ENCODE results near the gene GATD1.
A peak's percentile ranks its signal among the peaks of the same experiment; 100 is the strongest.

The GATD1 gene

DNA sequence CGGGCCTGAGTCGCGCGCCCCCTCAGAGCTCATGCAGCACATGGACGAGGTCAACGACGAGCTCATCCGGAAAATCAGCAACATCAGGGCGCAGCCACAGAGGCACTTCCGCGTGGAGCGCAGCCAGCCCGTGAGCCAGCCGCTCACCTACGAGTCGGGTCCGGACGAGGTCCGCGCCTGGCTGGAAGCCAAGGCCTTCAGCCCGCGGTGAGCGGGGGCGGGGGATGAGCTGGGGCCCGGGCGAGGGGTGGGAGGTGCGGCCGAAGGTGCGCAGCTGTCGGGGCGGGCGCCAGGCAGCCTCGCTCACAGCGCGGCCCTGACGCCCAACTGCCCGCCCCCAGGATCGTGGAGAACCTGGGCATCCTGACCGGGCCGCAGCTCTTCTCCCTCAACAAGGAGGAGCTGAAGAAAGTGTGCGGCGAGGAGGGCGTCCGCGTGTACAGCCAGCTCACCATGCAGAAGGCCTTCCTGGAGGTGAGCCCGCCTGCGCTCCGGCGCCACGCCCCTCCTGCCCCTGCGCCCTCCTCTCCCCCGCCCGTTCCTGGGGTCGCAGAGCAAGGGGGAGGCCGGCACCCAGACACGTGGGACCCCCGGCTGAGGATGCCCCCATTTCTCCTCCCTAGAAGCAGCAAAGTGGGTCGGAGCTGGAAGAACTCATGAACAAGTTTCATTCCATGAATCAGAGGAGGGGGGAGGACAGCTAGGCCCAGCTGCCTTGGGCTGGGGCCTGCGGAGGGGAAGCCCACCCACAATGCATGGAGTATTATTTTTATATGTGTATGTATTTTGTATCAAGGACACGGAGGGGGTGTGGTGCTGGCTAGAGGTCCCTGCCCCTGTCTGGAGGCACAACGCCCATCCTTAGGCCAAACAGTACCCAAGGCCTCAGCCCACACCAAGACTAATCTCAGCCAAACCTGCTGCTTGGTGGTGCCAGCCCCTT, 50.7 kb downstream of the GATD1 start:
- DNase-seq (ENCODE audit: low spot score), result no peak

GRCh38 chr11:725624-726202, 51.6 kb downstream of the GATD1 start:
- DNase-seq (ENCODE audit: low spot score), result no peak

GRCh38 chr11:724778-725386, 52.4 kb downstream of the GATD1 start:
- no peak for DNase-seq (ENCODE audit: low spot score)

DNA sequence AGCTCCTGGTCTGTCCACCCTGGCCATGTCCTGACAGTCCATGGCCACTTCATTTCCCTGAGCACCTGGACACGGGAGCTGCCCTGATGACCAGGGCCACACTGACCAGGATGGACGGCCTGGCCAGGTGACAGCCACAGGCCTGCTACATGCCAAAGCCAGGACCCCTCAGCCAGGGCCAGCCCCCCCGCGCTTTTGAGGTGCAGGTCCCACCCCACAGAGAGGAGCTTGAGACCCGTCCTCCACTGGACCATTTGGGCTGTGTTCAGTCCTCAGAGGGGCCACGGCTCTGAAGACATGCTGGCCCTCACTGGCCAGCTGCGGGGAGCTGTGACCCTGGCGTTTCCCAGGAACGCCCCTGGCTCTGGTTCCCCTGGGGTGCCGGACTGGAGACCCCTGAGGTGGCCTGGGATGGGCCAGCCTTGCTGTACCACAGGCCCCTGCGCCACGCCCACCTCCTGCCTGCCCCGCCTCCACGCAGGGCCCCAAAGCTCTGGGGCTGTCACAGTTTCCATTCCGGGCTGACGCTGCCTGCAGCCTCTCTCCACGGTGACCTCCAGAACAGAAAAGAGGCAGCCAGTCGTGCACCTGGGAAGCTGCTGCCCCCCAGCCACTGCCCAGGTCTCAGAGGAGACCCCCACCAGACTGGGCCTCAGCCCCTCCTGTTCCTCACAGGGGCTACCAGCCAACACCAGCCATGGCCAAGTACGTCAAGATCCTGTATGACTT, 53.1 kb downstream of the GATD1 start:
- no peak for DNase-seq (ENCODE audit: low spot score)

GRCh38 chr11:723120-723883, 54.0 kb downstream of the GATD1 start:
- peak; percentile 60 for DNase-seq (ENCODE audit: low spot score)

DNA sequence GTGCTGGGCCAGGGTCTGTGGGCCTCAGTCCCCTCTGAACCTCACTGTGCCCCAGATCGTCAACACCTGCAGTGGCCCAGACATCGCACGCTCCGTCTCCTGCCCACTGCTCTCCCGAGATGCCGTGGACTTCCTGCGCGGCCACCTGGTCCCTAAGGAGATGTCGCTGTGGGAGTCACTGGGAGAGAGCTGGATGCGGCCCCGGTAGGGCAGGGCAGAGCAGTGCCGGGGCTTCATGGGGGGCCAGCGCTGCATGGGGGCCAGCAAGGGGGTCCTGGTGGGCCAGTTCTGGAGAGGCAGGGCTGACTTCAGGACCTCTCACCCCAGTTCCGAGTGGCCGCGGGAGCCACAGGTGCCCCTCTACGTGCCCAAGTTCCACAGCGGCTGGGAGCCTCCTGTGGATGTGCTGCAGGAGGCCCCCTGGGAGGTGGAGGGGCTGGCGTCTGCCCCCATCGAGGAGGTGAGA, 54.9 kb downstream of the GATD1 start:
- DNase-seq (ENCODE audit: low spot score), result no peak

DNA sequence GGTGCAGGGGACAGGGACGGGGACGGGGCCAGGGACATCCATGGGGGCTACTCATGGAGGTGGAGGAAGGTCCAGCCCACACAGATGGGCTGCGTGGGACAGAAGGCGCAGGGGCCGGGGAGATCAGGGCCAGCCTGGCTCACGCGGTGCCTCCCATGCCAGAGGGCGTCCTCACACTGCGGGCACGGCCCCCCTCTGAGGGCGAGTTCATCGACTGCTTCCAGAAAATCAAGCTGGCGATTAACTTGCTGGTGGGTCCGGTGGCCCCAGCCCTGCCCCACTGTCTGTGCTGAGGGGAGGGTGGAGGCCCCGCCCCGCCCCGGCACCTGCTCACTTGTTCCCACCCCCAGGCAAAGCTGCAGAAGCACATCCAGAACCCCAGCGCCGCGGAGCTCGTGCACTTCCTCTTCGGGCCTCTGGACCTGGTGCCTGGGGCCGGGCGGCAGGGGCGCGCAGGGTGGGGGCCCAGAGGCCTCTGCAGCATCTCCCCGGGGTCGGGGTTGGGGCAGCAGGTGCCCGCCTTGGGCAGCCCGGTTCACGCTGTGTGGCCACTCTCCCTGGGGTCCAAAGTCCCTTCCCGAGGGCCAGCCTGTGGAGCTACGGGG, 55.4 kb downstream of the GATD1 start:
- DNase-seq (ENCODE audit: low spot score), result peak; percentile 63

GRCh38 chr11:721247-721740, 56.0 kb downstream of the GATD1 start:
- peak; percentile 53 for DNase-seq (ENCODE audit: low spot score)

- peak; percentile 55 for DNase-seq (ENCODE audit: low spot score)
These were observed 56.5 kb downstream of the GATD1 start for GRCh38 chr11:720642-721246.

GRCh38 chr11:720017-720641, 57.2 kb downstream of the GATD1 start:
- peak; percentile 62 for DNase-seq (ENCODE audit: low spot score)

GRCh38 chr11:719214-720016, 57.9 kb downstream of the GATD1 start:
- no peak for DNase-seq (ENCODE audit: low spot score)

All from left forelimb (tissue), 1 donor.